Germinal center (tissue), 1 donor: ENCODE results near the gene FLACC1.
"Not testable (repeated sequence)": the region's sequence is repeated elsewhere in the genome, so short reads cannot be mapped to it uniquely, and the experiment has no call there.

Source experiments
- DNase-seq: peaks from one replicate; pipeline ENCODE4 v3.0.0; 2012; ENCODE audit warnings: mixed read lengths, low spot score

The FLACC1 gene, protein sequence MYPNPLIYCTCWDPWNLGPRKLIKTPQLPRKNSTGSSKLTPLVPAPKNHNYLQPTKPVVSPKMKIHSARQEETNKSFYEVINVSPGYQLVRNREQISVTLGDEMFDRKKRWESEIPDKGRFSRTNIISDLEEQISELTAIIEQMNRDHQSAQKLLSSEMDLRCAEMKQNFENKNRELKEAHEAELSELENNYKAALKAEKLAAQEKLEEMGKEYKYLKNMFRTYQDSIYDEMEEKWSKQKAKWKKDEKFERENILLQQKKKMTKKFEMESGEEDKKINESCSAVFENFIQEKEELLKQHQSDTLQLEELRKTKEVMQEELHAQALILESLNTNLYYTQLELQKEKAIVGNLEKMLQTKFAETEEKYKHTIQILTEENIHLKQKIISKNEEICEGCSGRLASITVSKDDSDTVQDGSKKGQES

DNA sequence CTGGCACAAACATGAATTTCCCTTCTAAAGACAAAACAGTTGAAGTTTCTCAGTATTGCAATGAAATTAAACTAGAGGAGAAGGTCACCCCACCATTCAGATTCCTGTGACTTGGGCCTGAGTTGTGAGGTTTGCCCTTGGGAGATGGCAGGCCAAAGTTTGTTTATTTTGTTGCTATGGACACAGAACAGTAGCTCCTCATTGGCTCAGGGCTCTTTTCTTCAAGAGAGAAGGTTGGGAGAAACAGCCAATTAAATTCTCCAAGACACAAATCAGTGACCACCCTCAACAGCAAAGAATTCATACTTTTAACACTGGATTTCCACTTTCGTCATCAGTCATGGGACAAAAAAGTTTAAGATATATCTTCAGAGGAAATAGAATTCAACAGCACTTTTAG lies at the start of gene FLACC1:
TSS of gene FLACC1 (minus strand) at position 125 of the 400 bp plus-strand sequence. CDS start 5,941 bp downstream, outside the sequence.
- no peak for DNase-seq

DNA sequence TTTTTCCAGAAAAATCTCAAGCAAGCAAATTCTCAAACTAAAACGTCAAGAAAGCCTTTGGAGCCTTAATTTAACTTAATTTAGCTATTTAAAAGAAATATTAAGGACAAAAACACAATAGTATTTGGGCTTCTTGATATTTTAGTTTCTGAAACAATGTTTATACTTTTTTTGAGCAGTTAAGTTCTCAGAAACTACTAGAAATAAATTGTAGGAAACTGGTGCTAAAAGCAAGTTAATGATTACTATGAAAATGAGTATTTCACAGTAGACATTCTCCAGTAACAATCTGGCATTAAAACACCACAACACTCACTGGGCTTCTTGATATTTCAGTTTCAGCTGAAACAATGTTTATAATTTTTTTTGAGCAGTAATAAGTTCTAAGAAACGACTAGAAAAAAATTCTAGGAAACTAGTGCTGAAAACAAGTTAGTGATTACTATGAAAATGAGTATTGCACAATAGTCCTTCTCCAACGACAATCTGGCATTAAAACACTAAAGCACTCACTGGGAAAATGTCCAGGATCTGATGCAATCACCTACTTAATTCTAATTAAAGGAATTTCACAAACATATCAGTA lies 49.0 kb upstream of the FLACC1 start:
- no peak for DNase-seq

DNA sequence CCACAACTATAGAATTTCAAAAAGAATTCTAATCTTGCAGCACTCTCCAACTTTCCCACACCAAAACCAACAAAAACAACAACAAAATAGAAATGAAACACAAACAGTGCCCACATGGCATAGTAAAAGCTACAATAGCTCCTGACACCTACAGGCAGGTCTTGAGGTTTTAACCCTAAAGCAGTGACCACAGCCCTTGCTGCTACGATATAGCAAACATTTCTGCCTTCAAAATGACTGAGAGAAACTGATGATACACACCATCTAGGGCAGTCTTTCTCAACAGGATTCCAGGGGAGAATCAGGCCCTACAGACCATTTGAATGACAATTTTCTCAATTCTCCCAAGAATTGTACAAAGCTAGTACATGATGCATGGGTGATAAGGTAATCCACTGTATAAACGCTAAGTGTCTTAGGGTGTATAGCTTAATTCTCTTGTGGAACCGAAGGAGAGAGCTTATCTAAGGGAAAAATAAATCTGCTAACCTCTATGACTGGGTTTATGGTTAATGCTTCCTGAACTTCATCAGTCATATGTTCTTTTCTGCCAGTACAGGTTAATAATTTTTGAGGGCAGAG lies 47.6 kb upstream of the FLACC1 start:
- no peak for DNase-seq

DNA sequence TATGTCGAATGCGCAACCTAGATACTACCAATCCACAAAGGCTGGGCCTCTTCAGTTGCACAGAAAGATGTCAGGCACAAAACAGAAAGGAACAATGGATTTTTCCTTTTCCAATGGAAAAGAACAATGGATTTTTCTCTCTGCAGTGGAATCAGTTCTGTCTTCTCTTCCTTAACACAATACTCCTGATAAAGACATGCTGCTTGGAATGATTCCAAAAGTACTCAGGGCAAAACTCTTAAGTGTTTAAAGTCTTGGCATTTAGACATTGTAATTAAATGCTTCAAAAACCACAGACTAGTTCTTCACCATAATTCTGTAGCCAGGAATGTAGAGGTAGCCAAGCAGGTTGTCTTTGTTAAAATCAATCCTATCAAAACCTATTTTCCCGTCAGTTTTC lies 46.7 kb upstream of the FLACC1 start:
- no peak for DNase-seq

DNA sequence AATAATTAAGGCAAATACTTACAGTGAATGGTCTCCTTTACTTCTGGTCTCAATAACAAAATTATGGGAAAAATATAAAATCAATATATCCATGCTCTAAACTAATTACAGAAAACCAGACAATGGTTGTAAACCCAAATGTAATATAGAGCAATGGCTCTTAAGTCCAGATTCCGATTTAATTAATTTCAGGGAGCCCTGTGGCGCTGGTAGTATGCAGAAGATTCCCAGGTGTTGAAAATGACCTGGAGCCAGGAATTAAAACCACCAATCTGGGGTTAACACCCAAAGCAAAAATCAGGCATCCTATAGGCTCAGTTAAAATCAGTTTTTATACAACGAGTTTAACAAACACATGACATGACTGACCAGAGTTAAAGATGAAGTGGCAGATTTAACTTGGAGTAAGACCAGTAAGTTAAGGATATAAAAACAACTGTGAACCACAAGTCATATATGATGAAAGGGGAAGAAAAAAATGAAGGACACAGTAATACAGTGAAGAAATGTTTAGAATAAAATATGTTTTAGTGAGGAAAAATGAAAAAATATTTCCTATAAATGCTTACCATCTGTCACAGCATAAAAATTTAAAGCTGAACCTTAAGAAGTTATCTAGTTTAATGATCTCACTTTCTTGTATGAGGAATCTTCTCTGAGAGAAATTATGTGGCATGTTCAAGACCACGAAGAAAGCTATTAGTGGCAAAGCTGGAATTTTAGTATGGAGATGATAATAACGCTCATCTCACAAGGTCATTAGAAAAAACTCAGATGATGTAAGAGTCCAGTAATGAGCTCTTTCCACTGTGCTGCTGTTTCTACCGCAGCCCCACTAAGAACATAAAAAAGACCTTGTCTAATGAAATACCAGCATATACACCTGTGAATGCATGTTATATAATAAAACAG lies 45.8 kb upstream of the FLACC1 start:
- DNase-seq, result no peak

DNA sequence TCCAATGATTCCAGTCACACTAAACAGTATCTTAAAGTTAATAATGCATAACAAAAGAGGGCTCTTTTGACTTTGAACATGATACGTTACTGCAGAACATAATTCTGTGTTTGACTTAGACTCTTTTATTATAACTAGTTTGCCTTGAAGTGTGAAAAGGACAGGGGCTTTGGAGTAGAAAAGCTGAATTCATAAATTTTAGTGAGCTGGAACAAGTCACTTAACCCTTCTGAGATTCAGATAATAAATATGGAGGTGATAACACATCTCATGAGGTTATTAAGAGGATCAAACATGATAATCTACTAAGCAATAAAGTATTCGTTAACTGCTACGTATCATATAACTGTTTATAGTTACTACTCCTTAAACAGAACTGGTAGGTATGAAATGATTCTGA lies 44.7 kb upstream of the FLACC1 start:
- DNase-seq, result no peak

DNA sequence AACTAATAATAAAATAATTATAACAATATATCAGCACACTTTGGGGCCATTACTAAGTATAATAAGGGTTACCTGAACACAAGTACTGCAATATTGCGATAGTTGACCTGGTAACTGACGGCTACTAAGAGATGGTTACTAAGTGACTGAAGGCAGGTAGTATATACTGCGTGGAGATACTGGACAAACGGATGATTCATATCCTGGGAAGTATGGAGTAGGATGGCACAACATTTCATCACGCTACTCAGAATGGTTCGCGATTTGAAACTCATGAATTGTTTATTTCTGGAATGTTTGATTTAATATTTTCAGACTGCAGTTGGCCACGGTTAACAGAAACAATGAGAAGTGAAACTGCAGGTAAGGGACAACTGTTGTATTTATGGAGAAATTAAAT lies 39.5 kb upstream of the FLACC1 start:
- no peak for DNase-seq

DNA sequence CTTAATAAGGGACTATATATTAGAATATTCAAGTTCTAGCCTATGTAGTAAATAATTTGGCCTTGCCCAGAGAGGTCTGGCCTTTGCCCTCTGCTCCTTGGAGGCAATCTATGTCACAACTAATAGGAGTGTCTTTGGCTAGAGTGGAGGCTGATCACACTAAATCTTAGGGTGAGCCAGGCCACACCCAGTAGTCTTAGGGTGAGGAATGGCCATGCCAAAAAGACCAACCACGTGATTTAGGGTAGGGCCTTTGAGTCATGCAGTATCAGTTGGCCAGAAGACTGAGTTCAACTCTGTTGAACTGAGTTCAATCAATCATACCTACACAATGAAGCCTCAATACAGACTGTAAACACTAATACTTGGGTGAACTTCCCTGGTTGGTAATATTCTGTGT lies 26.0 kb upstream of the FLACC1 start:
- no peak for DNase-seq

DNA sequence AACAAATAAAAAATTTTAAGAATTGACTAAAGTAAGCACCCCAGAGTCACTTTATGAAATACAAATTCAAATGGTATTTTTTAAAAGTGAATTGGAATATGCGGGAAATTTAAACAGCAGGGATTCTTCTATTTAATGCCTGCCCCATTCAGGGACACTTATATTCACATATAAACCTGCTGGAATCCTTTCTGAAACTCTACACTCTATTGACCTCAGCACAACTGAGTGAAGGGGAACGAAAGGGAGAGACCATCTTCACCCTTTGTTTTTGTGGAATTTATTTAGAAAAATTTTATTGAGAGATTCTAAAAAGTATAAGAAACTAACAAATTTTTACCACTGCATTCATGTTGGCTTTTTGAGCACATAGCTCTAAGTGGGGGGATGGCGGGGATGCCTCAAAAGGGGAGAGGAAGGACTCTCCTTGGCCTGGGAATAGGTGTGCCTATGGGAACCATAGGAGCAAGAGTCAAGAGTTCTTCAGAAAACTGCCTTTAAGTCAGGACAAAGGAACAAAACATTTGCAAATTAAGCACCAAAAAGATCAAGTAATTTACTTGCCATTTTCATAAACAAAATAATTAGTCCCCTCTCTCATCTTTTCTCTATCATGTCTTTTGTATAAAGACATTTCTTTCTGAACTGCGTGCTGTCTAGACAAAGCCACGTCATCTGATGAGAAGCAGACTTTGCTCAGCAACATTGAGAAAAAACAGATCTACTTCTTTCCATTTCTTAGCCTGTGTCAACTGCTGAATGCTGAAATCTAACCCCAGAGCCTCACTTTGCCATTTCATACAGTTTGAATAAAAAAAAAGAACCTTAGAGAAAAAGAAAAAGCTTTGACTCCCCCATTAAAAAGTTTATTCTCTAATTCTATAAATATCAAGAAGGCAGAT lies 21.6 kb upstream of the FLACC1 start:
- no peak for DNase-seq

DNA sequence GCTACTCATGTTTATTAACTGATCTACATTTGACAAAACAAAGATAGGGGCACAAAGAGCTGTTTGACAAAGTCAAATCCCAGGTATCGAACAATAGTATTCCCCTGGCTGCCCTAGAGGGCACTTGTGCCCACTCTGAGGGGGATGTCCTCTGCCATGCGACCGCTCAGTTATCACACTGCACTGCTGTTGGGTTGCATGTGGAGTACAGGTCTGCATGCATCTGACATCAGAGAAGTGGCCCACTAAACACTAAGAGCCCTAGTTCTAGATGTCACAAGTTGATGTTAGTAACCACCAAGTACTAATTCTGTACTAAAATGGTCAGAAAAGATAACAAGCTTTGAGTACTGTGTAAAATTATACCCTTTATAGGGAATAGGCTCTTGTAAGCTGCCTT lies 20.1 kb upstream of the FLACC1 start:
- DNase-seq, result no peak

DNA sequence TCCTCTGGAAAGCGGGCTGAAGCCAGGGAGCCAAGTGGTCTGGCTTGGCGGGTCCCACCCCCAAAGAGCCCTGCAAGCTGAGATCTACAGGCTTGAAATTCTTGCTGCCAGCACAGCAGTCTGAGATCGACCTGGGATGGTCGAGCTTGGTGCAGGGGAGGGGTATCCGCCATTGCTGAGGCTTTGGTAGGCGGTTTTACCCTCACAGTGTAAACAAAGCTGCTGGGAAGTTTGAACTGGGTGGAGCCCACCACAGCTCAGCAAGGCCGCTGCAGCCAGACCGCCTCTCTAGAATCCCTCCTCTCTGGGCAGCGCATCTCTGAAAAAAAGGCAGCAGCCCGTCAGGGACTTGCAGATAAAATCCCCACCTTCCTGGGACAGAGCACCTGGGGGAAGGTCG lies 12.6 kb upstream of the FLACC1 start:
- DNase-seq, result no peak

DNA sequence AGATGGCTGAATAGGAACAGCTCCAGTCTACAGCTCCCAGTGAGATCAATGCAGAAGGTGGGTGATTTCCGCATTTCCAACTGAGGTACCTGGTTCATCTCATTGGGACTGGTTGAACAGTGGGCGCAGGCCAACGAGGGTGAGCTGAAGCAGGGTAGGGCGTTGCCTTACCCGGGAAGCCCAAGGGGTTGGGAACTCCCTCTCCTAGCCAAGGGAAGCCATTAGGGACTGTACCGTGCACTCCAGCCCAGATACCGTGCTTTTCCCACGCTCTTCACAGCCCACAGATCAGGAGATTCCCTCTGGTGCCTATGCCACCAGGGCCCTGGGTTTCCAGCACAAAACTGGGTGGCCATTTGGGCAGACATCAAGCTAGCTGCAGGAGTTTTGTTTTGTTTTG lies 12.2 kb upstream of the FLACC1 start:
- DNase-seq, result not testable (repeated sequence)

DNA sequence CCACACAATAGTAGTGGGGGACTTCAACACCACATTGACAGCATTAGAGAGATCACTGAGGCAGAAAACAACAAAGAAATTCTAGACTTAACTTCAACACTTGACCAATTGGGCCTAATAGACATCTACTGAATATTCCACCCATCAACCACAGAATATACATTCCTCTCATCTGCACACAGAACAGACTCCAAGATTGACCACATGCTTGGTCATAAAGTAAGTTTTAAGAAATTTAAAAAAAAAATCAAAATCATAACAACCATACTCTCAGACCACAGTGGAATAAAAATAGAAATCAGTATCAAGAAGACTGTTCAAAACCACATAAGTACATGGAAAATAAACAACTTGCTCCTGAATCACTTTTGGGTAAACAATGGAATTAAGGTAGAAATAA lies 9.0 kb upstream of the FLACC1 start:
- no peak for DNase-seq

DNA sequence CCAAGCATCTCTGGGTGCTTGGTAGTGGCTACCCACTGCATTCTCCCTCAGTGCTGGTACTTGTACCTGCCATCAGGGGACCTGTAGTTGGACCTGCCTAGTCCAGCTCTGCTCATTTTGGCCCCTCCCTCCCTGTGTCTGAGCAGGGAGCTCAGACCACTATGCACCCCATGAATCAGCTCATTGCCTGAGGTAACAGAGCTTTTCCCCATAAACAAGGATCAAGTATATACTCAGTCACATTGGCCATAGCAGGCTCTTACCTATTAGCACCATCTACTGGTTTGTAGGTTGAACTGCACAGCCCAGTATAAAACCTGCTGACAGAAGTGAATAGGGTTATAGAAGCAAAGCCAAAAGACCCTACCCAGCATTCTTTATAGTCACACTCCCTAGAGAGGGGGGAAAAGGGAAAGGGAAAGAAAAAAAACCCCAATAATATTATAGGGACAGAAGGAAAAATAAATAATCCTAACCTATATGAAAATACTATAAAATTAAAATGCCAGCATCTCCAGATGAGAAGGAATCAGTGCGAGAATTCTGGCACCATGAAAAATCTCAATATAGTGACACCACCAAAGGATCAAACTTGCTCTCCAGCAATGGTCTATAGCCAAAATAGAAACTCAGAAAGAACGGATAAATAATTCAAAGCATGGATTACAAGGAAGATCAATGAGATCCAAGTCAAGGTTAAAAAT lies 6.9 kb upstream of the FLACC1 start:
- peak; percentile 25 for DNase-seq

DNA sequence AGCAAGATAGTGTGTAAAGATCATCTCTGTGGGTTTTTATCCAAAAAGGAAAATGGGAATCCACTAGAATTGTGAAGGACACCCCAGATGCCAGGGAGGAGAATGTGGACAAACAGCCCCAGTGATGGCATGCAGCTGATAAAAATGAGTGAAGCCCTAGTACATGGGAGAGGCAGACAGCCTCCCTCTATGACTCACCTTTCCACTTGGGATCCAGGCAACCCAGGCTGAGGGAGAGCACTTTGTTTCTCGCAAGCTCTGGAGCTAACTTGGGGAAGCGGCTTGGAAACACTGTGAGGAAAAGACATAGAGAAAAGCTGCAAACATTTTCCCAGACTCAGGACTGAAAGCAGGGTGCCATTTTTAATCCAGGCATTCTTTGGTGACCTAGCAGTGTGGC lies 5.3 kb upstream of the FLACC1 start:
- DNase-seq, result no peak

DNA sequence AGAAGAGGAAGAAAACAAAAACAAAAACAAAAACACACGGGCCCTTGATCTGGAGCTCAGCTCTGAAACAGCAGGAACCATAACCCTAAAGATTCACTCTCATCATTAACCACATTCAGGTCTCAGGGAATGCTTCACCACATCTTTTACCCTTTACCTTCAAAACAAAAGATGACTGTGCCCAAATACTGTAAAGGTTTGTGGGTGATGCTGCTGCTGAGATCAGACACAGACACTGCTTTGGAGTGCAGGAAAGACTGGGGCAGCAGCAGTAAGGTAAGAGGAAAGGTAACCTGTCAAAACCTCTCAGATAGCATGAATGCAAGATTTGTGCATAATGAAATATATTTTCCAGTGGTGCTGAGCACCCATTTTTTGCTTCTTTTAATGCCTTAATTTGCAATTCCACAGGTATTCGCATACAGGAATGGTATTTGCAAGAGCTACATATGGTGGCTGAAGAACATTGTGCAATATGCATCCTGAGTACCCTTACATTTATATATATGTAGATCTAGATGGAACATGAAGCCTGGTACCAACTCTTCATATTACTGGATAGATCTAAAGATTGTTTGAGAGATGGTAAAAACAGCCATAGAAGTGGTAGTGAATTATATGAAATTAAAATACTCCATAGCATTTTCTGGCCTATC lies 4.1 kb upstream of the FLACC1 start:
- no peak for DNase-seq

DNA sequence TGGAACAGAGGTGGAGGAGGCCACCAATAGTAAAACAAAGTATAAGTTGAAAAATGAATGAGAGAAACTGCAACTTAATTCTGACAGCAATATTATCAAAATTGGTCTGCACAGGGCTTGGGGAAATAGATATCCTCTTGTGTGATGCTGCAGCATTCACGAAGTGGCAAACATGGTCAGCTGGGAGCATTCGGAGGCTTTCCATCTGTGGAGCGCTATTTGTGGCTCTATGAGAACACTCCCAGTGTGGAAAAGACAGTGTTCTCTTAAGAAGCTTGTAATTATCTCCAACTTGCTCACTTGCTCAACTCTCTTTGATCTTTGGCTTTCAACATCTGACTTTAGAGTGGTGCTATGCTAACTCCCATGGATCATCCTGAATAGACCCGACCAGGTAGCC lies 3.1 kb upstream of the FLACC1 start:
- DNase-seq, result no peak

DNA sequence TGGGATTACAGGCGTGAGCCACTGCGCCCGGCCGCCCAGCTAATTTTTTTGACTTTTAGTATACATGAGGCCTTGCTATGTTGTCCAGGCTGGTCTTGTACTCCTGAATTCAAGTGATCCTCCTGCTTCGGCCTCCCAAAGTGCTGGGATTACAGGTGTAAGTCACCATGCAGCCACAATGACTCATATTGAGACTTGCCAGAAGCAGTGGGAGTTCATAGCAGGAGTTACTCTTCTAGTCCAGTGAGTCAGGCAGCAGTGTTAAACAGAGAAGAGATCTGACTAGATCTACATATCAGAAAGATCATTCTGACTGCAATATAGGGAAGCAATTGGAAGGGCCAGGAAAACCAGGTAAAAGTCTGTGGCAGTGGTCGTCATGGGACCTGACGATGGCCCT lies 1.5 kb upstream of the FLACC1 start:
- DNase-seq, result no peak

DNA sequence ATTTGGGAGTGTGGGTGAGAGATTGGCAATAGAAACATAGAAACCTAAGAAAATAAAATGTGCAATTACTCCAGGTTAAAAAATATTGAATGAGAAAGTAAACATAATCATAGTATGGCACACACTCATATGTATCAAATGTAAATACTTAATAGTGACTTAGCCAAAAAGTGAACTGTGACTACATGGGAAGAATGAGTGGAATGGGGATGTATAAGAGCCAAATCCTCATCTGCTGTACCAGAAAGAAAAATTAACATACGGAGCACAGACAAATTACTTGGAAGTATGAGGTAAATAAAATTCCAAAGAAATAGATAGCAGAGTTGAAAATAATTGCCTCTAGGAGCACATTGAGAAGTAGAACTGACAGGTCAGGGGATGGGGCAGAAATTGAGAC lies 4.0 kb downstream of the FLACC1 start:
- DNase-seq, result no peak

DNA sequence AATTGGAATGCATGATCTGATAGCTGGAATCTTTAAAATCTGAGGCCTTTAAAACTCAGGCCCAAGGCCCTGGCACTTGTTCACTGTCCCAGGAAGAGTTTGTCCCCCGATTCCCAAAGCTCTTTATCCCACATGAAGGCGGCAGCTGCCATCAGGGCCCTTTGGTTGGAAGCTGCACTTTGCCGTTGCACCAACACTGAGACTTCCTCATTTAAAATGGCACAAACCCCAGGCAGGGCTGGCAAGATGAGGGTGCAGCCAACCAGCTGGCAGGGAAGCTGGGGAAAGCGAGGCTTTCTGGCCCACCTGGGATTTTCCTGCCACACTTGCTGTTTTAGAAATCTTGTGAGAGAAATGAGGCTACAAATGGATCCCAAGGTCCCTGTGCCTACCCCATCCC lies 6.3 kb downstream of the FLACC1 start:
- DNase-seq, result no peak
